GM19238 (cell line): ENCODE data around the gene BANP.
"Not testable (repeated sequence)": the region's sequence is repeated elsewhere in the genome, so short reads cannot be mapped to it uniquely, and the experiment has no call there.

Experiments used
- DNase-seq: peaks from one replicate; pipeline ENCODE4 v3.0.0; 2011; ENCODE audit warnings: low spot score; ENCODE audit not compliant: insufficient read length

The BANP gene

GRCh38 chr16:87926246-87927194 is 24.7 kb upstream of the BANP start:
- DNase-seq, result no peak

- no peak for DNase-seq
These were observed 24.1 kb upstream of the BANP start for GRCh38 chr16:87927195-87927562.

GRCh38 chr16:87929986-87930385 is 21.2 kb upstream of the BANP start:
- no peak for DNase-seq

- no peak for DNase-seq
These were observed 20.8 kb upstream of the BANP start for GRCh38 chr16:87930456-87930855.

- DNase-seq, result no peak
These were observed 19.7 kb upstream of the BANP start for GRCh38 chr16:87931504-87931903.

GRCh38 chr16:87932475-87933139 is 18.6 kb upstream of the BANP start:
- DNase-seq, result not testable (repeated sequence)

GRCh38 chr16:87933140-87933495 is 18.1 kb upstream of the BANP start:
- DNase-seq, result no peak

GRCh38 chr16:87934752-87935425 is 16.3 kb upstream of the BANP start:
- DNase-seq, result not testable (repeated sequence)

GRCh38 chr16:87936016-87936374 is 15.2 kb upstream of the BANP start:
- not testable (repeated sequence) for DNase-seq

GRCh38 chr16:87936375-87937230 is 14.6 kb upstream of the BANP start, which contains the start of gene CA5A:
Gene CA5A (minus strand): TSS chr16:87936529. CDS start chr16:87936450, 79 bp downstream.
- DNase-seq, result no peak

- not testable (repeated sequence) for DNase-seq
These were observed 14.0 kb upstream of the BANP start for GRCh38 chr16:87937231-87937542.

- no peak for DNase-seq
These were observed 12.8 kb upstream of the BANP start for GRCh38 chr16:87938412-87938949.

- DNase-seq, result no peak
These were observed 11.4 kb upstream of the BANP start for GRCh38 chr16:87939562-87940423.

GRCh38 chr16:87942680-87943079 is 8.6 kb upstream of the BANP start:
- no peak for DNase-seq

- no peak for DNase-seq
These were observed 5.7 kb upstream of the BANP start for GRCh38 chr16:87945351-87946042.

- no peak for DNase-seq
These were observed 4.5 kb upstream of the BANP start for GRCh38 chr16:87946596-87947347.

- DNase-seq, result no peak
These were observed 3.7 kb upstream of the BANP start for GRCh38 chr16:87947356-87948118.

GRCh38 chr16:87948119-87948545 is 3.1 kb upstream of the BANP start:
- no peak for DNase-seq
